GM19395 (cell line): ENCODE results near the gene TRIM23.
A peak's percentile ranks its signal among the peaks of the same experiment; 100 is the strongest.
"Not testable (repeated sequence)": the region's sequence is repeated elsewhere in the genome, so short reads cannot be mapped to it uniquely, and the experiment has no call there.

Source experiments
- ATAC-seq: cut with Tn5 transposase; IDR thresholded peaks from one replicate; pipeline ENCODE4 v1.9.1; 2021; ENCODE audit warnings: mild to moderate bottlenecking, moderate library complexity; ENCODE audit not compliant: unreplicated experiment

TRIM23 gene

GRCh38 chr5:65624025-65624570, at the start of gene TRIM23:
Gene TRIM23, minus strand, starts transcription at chr5:65624333. Its CDS starts 59 bp downstream, at chr5:65624274.
- ATAC-seq, result peak; percentile 95

GRCh38 chr5:65672796-65673195, 48.7 kb upstream of the TRIM23 start:
- ATAC-seq, result no peak

GRCh38 chr5:65668696-65669095, 44.6 kb upstream of the TRIM23 start:
- ATAC-seq, result no peak

- no peak for ATAC-seq
Observed at GRCh38 chr5:65663804-65664521, 39.8 kb upstream of the TRIM23 start.

GRCh38 chr5:65654713-65655112, 30.6 kb upstream of the TRIM23 start:
- ATAC-seq, result no peak

GRCh38 chr5:65651144-65651543, 27.0 kb upstream of the TRIM23 start:
- ATAC-seq, result no peak

GRCh38 chr5:65647941-65648340, 23.8 kb upstream of the TRIM23 start:
- ATAC-seq, result no peak

- ATAC-seq, result no peak
Observed at GRCh38 chr5:65646938-65647337, 22.8 kb upstream of the TRIM23 start.

- no peak for ATAC-seq
Observed at GRCh38 chr5:65640240-65640639, 16.1 kb upstream of the TRIM23 start.

GRCh38 chr5:65630981-65631380, 6.8 kb upstream of the TRIM23 start:
- ATAC-seq, result no peak

- no peak for ATAC-seq
Observed at GRCh38 chr5:65625743-65626142, 1.6 kb upstream of the TRIM23 start.

GRCh38 chr5:65624571-65625555, 730 bp upstream of the TRIM23 start, which contains the start of the genes SHLD3 and TRAPPC13:
Gene SHLD3, plus strand, starts transcription at chr5:65625027. Its CDS starts 4,561 bp downstream, at chr5:65629588.
Gene TRAPPC13, plus strand, starts transcription at chr5:65625027. Its CDS starts 34 bp downstream, at chr5:65625061.
- ATAC-seq, result peak; percentile 84

- ATAC-seq, result no peak
Observed at GRCh38 chr5:65623482-65623881, 651 bp downstream of the TRIM23 start.

- not testable (repeated sequence) for ATAC-seq
Observed at GRCh38 chr5:65621961-65622360, 2.2 kb downstream of the TRIM23 start.

- ATAC-seq, result no peak
Observed at GRCh38 chr5:65620021-65620420, 4.1 kb downstream of the TRIM23 start.

- no peak for ATAC-seq
Observed at GRCh38 chr5:65612298-65612907, 11.7 kb downstream of the TRIM23 start.

- no peak for ATAC-seq
Observed at GRCh38 chr5:65611524-65611923, 12.6 kb downstream of the TRIM23 start.

GRCh38 chr5:65601761-65602160, 22.4 kb downstream of the TRIM23 start:
- ATAC-seq, result not testable (repeated sequence)

- no peak for ATAC-seq
Observed at GRCh38 chr5:65588694-65589093, 35.4 kb downstream of the TRIM23 start.

- no peak for ATAC-seq
Observed at GRCh38 chr5:65577141-65577540, 47.0 kb downstream of the TRIM23 start.
